Loucy (cell line): ENCODE results near the gene SYCP3.

Experiments
- H2AFZ ChIP-seq: fragments of 200-600 bp; sonication (generic); 2 replicates; pipeline ENCODE4 v1.6.0; 2016; ENCODE audit warnings: antibody characterized with exemption, mild to moderate bottlenecking, low read length, moderate library complexity
- H3F3A ChIP-seq: fragments of 200-600 bp; 2 replicates; pipeline ENCODE4 v1.6.0; 2016; ENCODE audit warnings: antibody characterized with exemption, low read depth, mild to moderate bottlenecking
- H3K27me3 ChIP-seq: fragments of 200-600 bp; sonication (generic); 2 replicates; pipeline ENCODE4 v1.6.1; 2014; ENCODE audit warnings: low read length, mild to moderate bottlenecking; ENCODE audit not compliant: insufficient read depth, poor library complexity, severe bottlenecking
- H3K36me3 ChIP-seq: fragments of 200-600 bp; sonication (generic); 2 replicates; pipeline ENCODE4 v1.6.1; 2016; ENCODE audit warnings: low read length; ENCODE audit not compliant: insufficient read depth
- H3K4me1 ChIP-seq: fragments of 200-600 bp; sonication (generic); 2 replicates; pipeline ENCODE4 v1.5.1; 2014; ENCODE audit warnings: low read length, mild to moderate bottlenecking; ENCODE audit not compliant: insufficient read depth, poor library complexity, severe bottlenecking
- H3K4me2 ChIP-seq: fragments of 200-600 bp; sonication (generic); 2 replicates; pipeline ENCODE4 v1.6.0; 2014; ENCODE audit warnings: antibody characterized with exemption, low read length, low read depth, mild to moderate bottlenecking; ENCODE audit not compliant: poor library complexity, severe bottlenecking
- H3K4me3 ChIP-seq: fragments of 200-600 bp; sonication (generic); 2 replicates; pipeline ENCODE4 v1.5.1; 2014; ENCODE audit warnings: low read length, mild to moderate bottlenecking, mixed read lengths; ENCODE audit not compliant: poor library complexity, severe bottlenecking
- H3K79me2 ChIP-seq: fragments of 200-600 bp; sonication (generic); 2 replicates; pipeline ENCODE4 v1.6.1; 2014; ENCODE audit warnings: low read length; ENCODE audit not compliant: insufficient read depth
- H3K9ac ChIP-seq: fragments of 200-600 bp; sonication (generic); 2 replicates; pipeline ENCODE4 v1.6.0; 2014; ENCODE audit warnings: mild to moderate bottlenecking, low read depth, low read length, moderate library complexity; ENCODE audit not compliant: poor library complexity, severe bottlenecking
- H3K9me2 ChIP-seq: fragments of 200-600 bp; sonication (generic); replicated peaks from 2 replicates; pipeline ENCODE4 v1.6.1; 2016; ENCODE audit warnings: low read depth, low read length, mixed read lengths
- H3K9me3 ChIP-seq: fragments of 200-600 bp; sonication (generic); 2 replicates; pipeline ENCODE4 v1.6.1; 2014; ENCODE audit warnings: mild to moderate bottlenecking, antibody characterized with exemption, low read length, low read depth; ENCODE audit not compliant: insufficient read depth
- H4K20me1 ChIP-seq: fragments of 200-600 bp; sonication (generic); 2 replicates; pipeline ENCODE4 v1.6.0; 2014; ENCODE audit warnings: antibody characterized with exemption, low read length, mild to moderate bottlenecking; ENCODE audit not compliant: insufficient read depth, poor library complexity, severe bottlenecking
- EZH2phosphoT487 ChIP-seq: fragments of 200-600 bp; IDR thresholded peaks from 2 replicates; pipeline ENCODE4 v1.6.1; 2018; ENCODE audit warnings: antibody characterized with exemption, mild to moderate bottlenecking, moderate library complexity, borderline replicate concordance
- TF ChIP-seq, protein P1 (sequence below): fragments of 200-600 bp; sonication (generic); conservative IDR thresholded peaks from 2 replicates; pipeline ENCODE4 v1.5.1; 2014; ENCODE audit warnings: mild to moderate bottlenecking, antibody characterized with exemption, low read length

Gene SYCP3

DNA sequence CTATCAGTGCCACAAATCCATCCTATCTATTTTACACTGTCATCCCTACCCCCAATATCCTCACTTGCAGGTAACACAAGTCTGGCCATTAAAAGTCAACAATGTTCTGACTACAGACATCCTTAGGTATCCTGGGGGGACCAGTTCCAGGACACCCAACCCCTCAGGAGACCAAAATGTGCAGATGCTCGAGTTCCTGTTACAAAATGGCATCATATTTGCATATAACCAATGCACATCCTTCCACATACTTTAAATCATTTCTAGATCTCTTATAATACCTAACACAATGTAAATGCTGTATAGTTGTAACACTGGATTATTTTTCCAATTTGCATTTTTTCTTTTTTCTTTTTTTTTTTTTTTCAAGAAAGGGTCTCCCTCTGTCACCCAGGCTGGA, 6.9 kb downstream of the SYCP3 start:
- H3K79me2 ChIP-seq, result no peaks in the 10 kb centered on the region
- no peak for TF ChIP-seq EZH2phosphoT487
- TF ChIP-seq, protein P1, sequence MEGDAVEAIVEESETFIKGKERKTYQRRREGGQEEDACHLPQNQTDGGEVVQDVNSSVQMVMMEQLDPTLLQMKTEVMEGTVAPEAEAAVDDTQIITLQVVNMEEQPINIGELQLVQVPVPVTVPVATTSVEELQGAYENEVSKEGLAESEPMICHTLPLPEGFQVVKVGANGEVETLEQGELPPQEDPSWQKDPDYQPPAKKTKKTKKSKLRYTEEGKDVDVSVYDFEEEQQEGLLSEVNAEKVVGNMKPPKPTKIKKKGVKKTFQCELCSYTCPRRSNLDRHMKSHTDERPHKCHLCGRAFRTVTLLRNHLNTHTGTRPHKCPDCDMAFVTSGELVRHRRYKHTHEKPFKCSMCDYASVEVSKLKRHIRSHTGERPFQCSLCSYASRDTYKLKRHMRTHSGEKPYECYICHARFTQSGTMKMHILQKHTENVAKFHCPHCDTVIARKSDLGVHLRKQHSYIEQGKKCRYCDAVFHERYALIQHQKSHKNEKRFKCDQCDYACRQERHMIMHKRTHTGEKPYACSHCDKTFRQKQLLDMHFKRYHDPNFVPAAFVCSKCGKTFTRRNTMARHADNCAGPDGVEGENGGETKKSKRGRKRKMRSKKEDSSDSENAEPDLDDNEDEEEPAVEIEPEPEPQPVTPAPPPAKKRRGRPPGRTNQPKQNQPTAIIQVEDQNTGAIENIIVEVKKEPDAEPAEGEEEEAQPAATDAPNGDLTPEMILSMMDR, result no peak
- H4K20me1 ChIP-seq, result no peaks in the 10 kb centered on the region
- no peak overlapping the region for H3K9ac ChIP-seq
- no peak overlapping the region for H3K4me2 ChIP-seq
- H2AFZ ChIP-seq, result no peak overlapping the region
- no peaks in the 10 kb centered on the region for H3K4me1 ChIP-seq
- H3K36me3 ChIP-seq, result peaks cover 15% of the 10 kb centered on the region; the same call in 1 of the 2 replicates
- H3K9me3 ChIP-seq, result no peaks in the 10 kb centered on the region
- no peaks in the 10 kb centered on the region for H3F3A ChIP-seq
- H3K27me3 ChIP-seq, result no peaks in the 10 kb centered on the region
- H3K4me3 ChIP-seq, result no peak overlapping the region
- H3K9me2 ChIP-seq, result no peaks in the 10 kb centered on the region

DNA sequence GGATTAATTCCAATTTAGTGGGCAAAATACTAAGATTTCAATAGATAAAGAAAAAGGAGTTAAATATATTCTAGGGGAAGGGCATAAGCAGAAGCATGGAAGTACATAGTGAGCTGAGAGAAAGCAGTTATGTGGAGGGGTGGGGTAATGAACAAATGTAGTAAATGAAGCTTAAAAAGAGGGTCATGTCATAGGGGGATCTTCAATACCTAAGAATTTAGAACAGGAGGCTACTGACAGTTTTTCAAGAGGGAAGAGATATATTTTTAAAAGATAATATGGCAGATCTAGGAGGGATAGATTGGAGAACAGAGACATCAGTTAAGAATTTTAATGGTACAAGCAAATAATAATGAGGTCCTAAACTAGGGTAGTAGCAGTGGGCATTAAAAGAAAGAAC, 9.4 kb downstream of the SYCP3 start:
- no peaks in the 10 kb centered on the region for H3F3A ChIP-seq
- H3K4me1 ChIP-seq, result no peaks in the 10 kb centered on the region
- H2AFZ ChIP-seq, result no peak overlapping the region
- peaks cover 28% of the 10 kb centered on the region; the same call in 1 of the 2 replicates for H3K36me3 ChIP-seq
- H3K4me3 ChIP-seq, result no peak overlapping the region
- H3K9me2 ChIP-seq, result no peaks in the 10 kb centered on the region
- no peaks in the 10 kb centered on the region for H4K20me1 ChIP-seq
- no peaks in the 10 kb centered on the region for H3K27me3 ChIP-seq
- H3K9me3 ChIP-seq, result no peaks in the 10 kb centered on the region
- no peak overlapping the region for H3K4me2 ChIP-seq
- no peak overlapping the region for H3K9ac ChIP-seq
- H3K79me2 ChIP-seq, result no peaks in the 10 kb centered on the region
- no peak for TF ChIP-seq EZH2phosphoT487
- TF ChIP-seq, protein P1, result no peak

DNA sequence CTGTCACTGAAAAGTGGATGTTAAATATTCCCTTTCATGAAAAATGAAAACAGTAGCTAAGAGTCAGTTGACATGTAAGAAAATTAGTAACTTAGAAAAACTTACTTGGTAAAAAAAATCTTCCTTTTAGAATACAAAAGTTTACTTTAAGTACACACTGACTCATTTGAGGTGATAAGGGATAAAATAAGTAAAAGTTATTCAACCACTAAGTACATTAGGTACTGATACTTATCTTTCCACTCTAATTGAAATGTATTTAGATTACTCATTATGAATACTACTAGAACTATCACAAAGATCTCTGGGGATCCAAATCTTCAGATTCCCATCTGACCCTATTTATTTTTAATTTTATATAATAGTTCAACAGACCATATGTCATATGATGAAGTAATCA, 12.2 kb downstream of the SYCP3 start:
- H3K9me3 ChIP-seq, result no peaks in the 10 kb centered on the region
- no peaks in the 10 kb centered on the region for H3F3A ChIP-seq
- H3K9me2 ChIP-seq, result no peaks in the 10 kb centered on the region
- H3K4me3 ChIP-seq, result no peak overlapping the region
- peaks cover 40% of the 10 kb centered on the region for H3K36me3 ChIP-seq
- H3K4me1 ChIP-seq, result no peaks in the 10 kb centered on the region
- H3K79me2 ChIP-seq, result no peaks in the 10 kb centered on the region
- H3K4me2 ChIP-seq, result no peak overlapping the region
- no peaks in the 10 kb centered on the region for H4K20me1 ChIP-seq
- TF ChIP-seq EZH2phosphoT487, result no peak
- TF ChIP-seq, protein P1, result no peak
- H3K27me3 ChIP-seq, result no peaks in the 10 kb centered on the region
- no peak overlapping the region for H3K9ac ChIP-seq
- no peak overlapping the region for H2AFZ ChIP-seq
